ENCODE data around the gene SWAP70. TPM values are rescaled to one million over a fixed set of nuclear protein-coding genes. Genes with fewer than 3 reads are reported as not detected.
A peak's percentile ranks its signal among the peaks of the same experiment; 100 is the strongest.
"Not testable (repeated sequence)": the region's sequence is repeated elsewhere in the genome, so short reads cannot be mapped to it uniquely, and the experiment has no call there.

Gene SWAP70
- total and polyA plus RNA-seq, 9 of the 15 experiments (the other 6 are each of a cell fraction or from before 2014, with no cell fraction given): 1.7 to 4.9 (median 3.9) TPM

DNA sequence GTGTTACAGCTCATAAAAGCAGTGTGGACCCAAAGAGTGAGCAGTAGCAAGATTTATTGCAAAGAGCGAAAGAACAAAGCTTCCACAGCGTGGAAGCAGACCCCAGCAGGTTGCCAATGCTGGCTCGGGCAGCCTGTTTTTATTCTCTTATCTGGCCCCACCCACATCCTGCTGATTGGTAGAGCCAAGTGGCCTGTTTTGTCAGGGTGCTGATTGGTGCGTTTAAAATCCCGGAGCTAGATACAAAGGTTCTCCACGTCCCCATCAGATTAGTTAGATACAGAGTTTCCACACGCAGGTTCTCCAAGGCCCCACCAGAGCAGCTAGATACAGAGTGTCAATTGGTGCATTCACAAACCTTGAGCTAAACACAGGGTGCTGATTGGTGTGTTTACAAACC lies 41.5 kb upstream of the SWAP70 start:
- H3K4me2 ChIP-seq (ENCODE audit: insufficient read depth, low read length); CTCF ChIA-PET (ENCODE audit: low intra/inter-chr PET ratio); POLR2A ChIA-PET; H3K36me3 ChIP-seq (ENCODE audit: control insufficient read depth, insufficient read depth, low read length); ATAC-seq; BruUV-seq (replicated peaks); H4K20me1 ChIP-seq (replicated peaks; ENCODE audit: control insufficient read depth, insufficient read depth, low read length); DNase-seq (ENCODE audit: extremely low read depth in 1 of 4, low spot score in 3 of 4); H3K4me3 ChIP-seq; H3K9me1 ChIP-seq (ENCODE audit: control insufficient read depth, insufficient read depth, low read length); H3K79me2 ChIP-seq (ENCODE audit: control insufficient read depth, insufficient read depth, low read length); H3K9ac ChIP-seq (ENCODE audit: insufficient read depth in 1 of 2, low read depth in 2 of 2, low read length in 2 of 2); H3K27me3 ChIP-seq (ENCODE audit: control insufficient read depth in 2 of 2, insufficient read depth in 2 of 2, low read length in 2 of 2); intact Hi-C loops (cut with micrococcal nuclease); H3K27ac ChIP-seq (ENCODE audit: extremely low read depth, low read depth, low read length); FAIRE-seq; H3K9me3 ChIP-seq (replicated peaks; ENCODE audit: control insufficient read depth, insufficient read depth, low read depth, low read length); H2AFZ ChIP-seq (ENCODE audit: low read depth, low read length): not testable (repeated sequence)
- 52% methylated on average over 6 of the region's 7 CpGs for WGBS (ENCODE audit: insufficient coverage, low coverage, missing lambda C conversion rate)
- peak; percentile 15 for TF ChIP-seq NFYB (IDR thresholded peaks at IDR 0.05; ENCODE audit: extremely low read depth, insufficient read length)
- in situ Hi-C loops (cut with MboI): loop anchor here (5.0 kb wide), 1 partner anchor 510 kb away; no protein-coding TSS in a partner anchor
- H3K4me1 ChIP-seq (replicated peaks in 1 of 2; ENCODE audit: control insufficient read depth in 2 of 2, insufficient read depth in 2 of 2, low read length in 2 of 2): peaks cover 4 to 12% of the 10 kb centered on the region in 2 experiments; a peak in 3 of 5 replicates

DNA sequence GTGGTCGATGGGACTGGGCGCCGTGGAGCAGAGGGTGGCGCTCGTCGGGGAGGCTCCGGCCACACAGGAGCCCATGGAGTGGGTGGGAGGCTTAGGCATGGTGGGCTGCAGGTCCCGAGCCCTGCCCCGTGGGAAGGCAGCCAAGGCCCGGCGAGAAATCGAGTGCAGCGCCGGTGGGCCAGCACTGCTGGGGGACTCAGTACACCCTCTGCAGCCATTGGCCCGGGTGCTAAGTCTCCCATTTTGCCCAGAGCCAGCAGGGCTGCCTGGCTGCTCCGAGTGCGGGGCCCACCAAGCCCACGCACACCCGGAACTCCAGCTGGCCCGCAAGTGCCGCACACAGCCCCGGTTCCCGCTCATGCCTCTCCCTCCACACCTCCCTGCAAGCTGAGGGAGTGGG lies 40.8 kb upstream of the SWAP70 start:
- FAIRE-seq; H3K27me3 ChIP-seq (ENCODE audit: control insufficient read depth in 2 of 2, insufficient read depth in 2 of 2, low read length in 2 of 2); intact Hi-C loops (cut with micrococcal nuclease); H3K4me2 ChIP-seq (ENCODE audit: insufficient read depth, low read length); ATAC-seq; BruUV-seq (replicated peaks); H3K27ac ChIP-seq (ENCODE audit: extremely low read depth, low read depth, low read length); H3K9me3 ChIP-seq (replicated peaks; ENCODE audit: control insufficient read depth, insufficient read depth, low read depth, low read length); H3K9me1 ChIP-seq (ENCODE audit: control insufficient read depth, insufficient read depth, low read length); DNase-seq (ENCODE audit: extremely low read depth in 1 of 4, low spot score in 3 of 4); H2AFZ ChIP-seq (ENCODE audit: low read depth, low read length); H3K79me2 ChIP-seq (ENCODE audit: control insufficient read depth, insufficient read depth, low read length); H3K9ac ChIP-seq (ENCODE audit: insufficient read depth in 1 of 2, low read depth in 2 of 2, low read length in 2 of 2); POLR2A ChIA-PET; H3K4me3 ChIP-seq; CTCF ChIA-PET (ENCODE audit: low intra/inter-chr PET ratio); H3K36me3 ChIP-seq (ENCODE audit: control insufficient read depth, insufficient read depth, low read length); H4K20me1 ChIP-seq (replicated peaks; ENCODE audit: control insufficient read depth, insufficient read depth, low read length): not testable (repeated sequence)
- WGBS (ENCODE audit: insufficient coverage, low coverage, missing lambda C conversion rate): 64% methylated on average over 16 of the region's 23 CpGs
- peaks cover 4 to 11% of the 10 kb centered on the region in 2 experiments; a peak in 3 of 5 replicates for H3K4me1 ChIP-seq (replicated peaks in 1 of 2; ENCODE audit: control insufficient read depth in 2 of 2, insufficient read depth in 2 of 2, low read length in 2 of 2)
- in situ Hi-C loops (cut with MboI): loop anchor here (5.0 kb wide), 1 partner anchor 509 kb away; no protein-coding TSS in a partner anchor

All from K562 (cell line).